OCI-LY7 (cell line): ENCODE data around the gene ATXN7L2. TPM values are rescaled to one million over a fixed set of nuclear protein-coding genes. Genes with fewer than 3 reads are reported as not detected.

Source experiments
- BruUV-seq: library from RNA; stranded (reverse); fragments of 400-500 nt; replicated peaks from 2 replicates; lab custom pipeline; 2021; lab: Mats Ljungman, UMichigan
- CTCF ChIA-PET: fragments of 300-600 bp; sonication (Branson Sonifier 250); formaldehyde crosslinking; loops from one replicate; lab custom pipeline; 2022; ENCODE audit warnings: antibody characterized with exemption; ENCODE audit not compliant: unreplicated experiment; lab: Charles Lee
- POLR2A ChIA-PET: fragments of 300-600 bp; sonication (Branson Sonifier 250); formaldehyde crosslinking; loops from one replicate; lab custom pipeline; 2022; ENCODE audit warnings: antibody characterized with exemption; lab: Charles Lee
- DNase-seq: peaks from one replicate; pipeline ENCODE4 v3.0.0-alpha.2; 2015; ENCODE audit warnings: low spot score
- H2AFZ ChIP-seq: fragments of 200-600 bp; sonication (generic), shearing (Covaris generic); 2 replicates; pipeline ENCODE4 v1.6.1; 2014; ENCODE audit warnings: mild to moderate bottlenecking, antibody characterized with exemption, low read length, moderate library complexity
- H3K27ac ChIP-seq: fragments of 200-600 bp; sonication (generic); 2 replicates; pipeline ENCODE4 v1.5.1; 2014; ENCODE audit warnings: mixed run types, low read depth, mild to moderate bottlenecking, moderate library complexity, low read length, inconsistent platforms; ENCODE audit not compliant: poor library complexity, severe bottlenecking
- H3K36me3 ChIP-seq: fragments of 200-600 bp; sonication (generic); 2 replicates; pipeline ENCODE4 v1.6.1; 2014; ENCODE audit warnings: mild to moderate bottlenecking, antibody characterized with exemption, low read length, moderate library complexity, mixed read lengths; ENCODE audit not compliant: insufficient read depth
- H3K4me1 ChIP-seq: fragments of 200-600 bp; sonication (generic); 2 replicates; pipeline ENCODE4 v1.5.1; 2014; ENCODE audit warnings: mild to moderate bottlenecking, low read length; ENCODE audit not compliant: insufficient read depth, poor library complexity, severe bottlenecking
- H3K4me2 ChIP-seq: fragments of 200-600 bp; sonication (generic); 2 replicates; pipeline ENCODE4 v1.6.1; 2014; ENCODE audit warnings: mild to moderate bottlenecking, low read length
- H3K4me3 ChIP-seq: fragments of 200-600 bp; sonication (generic); 2 replicates; pipeline ENCODE4 v1.5.1; 2014; ENCODE audit warnings: mild to moderate bottlenecking, low read depth, low read length; ENCODE audit not compliant: poor library complexity, severe bottlenecking
- H3K79me2 ChIP-seq: fragments of 200-600 bp; sonication (generic); 2 replicates; pipeline ENCODE4 v1.6.1; 2016; ENCODE audit warnings: low read depth, mild to moderate bottlenecking, low read length, moderate library complexity, mixed read lengths; ENCODE audit not compliant: insufficient read depth
- H3K9me2 ChIP-seq: fragments of 200-600 bp; sonication (generic); 2 replicates; pipeline ENCODE4 v1.6.1; 2016; ENCODE audit warnings: mild to moderate bottlenecking, low read length, mixed read lengths; ENCODE audit not compliant: insufficient read depth
- H3K9me3 ChIP-seq: fragments of 200-600 bp; sonication (generic); 2 replicates; pipeline ENCODE4 v1.6.1; 2014; ENCODE audit warnings: mild to moderate bottlenecking, mixed run types, low read length, mixed read lengths
- H4K20me1 ChIP-seq: fragments of 200-600 bp; sonication (generic); 2 replicates; pipeline ENCODE4 v1.6.1; 2014; ENCODE audit warnings: mild to moderate bottlenecking, antibody characterized with exemption, low read length, moderate library complexity, mixed read lengths; ENCODE audit not compliant: insufficient read depth
- EZH2phosphoT487 ChIP-seq: fragments of 200-600 bp; sonication (generic); IDR thresholded peaks from 2 replicates; pipeline ENCODE4 v1.6.1; 2018; ENCODE audit warnings: low read depth, borderline replicate concordance, mild to moderate bottlenecking, mixed run types, antibody characterized with exemption, low read length, moderate library complexity, mixed read lengths
- intact Hi-C: fragments of 100-400 bp; cut with micrococcal nuclease; formaldehyde crosslinking; loops from one replicate; pipeline ENCODE4 v1.10.0; 2022; ENCODE audit not compliant: unreplicated experiment
- total RNA-seq, 2 experiments: library from RNA; depleted of rRNA in 1 of 2; stranded (reverse); fragments of >200 nt in 1 of 2; shearing (Covaris generic) in 1 of 2; gene quantifications; 2 replicates each; pipeline ENCODE4 v1.2.3, GENCODE V29; 2014 to 2022
- TF ChIP-seq, protein P1 (sequence below): fragments of 200-600 bp; sonication (generic); conservative IDR thresholded peaks from 2 replicates; pipeline ENCODE4 v1.5.1; 2014; ENCODE audit warnings: mild to moderate bottlenecking, antibody characterized with exemption, low read length, moderate library complexity, mixed read lengths

ATXN7L2 gene
- total RNA-seq, 2 experiments from 2014 or later = 6.5 to 8.2 TPM

GRCh38 chr1:109501644-109502363 lies 18.1 kb downstream of the ATXN7L2 start:
- no peaks in the 10 kb centered on the region for H3K9me3 ChIP-seq
- H3K9me2 ChIP-seq = no peaks in the 10 kb centered on the region
- H2AFZ ChIP-seq = no peak overlapping the region
- H3K27ac ChIP-seq = no peak overlapping the region
- H3K4me3 ChIP-seq = no peak overlapping the region
- ChIA-PET CTCF (no interaction called here), POLR2A (no interaction called here)
- H3K4me1 ChIP-seq = no peaks in the 10 kb centered on the region
- no peaks in the 10 kb centered on the region for H3K79me2 ChIP-seq
- DNase-seq = no peak
- no peak for TF ChIP-seq EZH2phosphoT487
- TF ChIP-seq, protein P1, sequence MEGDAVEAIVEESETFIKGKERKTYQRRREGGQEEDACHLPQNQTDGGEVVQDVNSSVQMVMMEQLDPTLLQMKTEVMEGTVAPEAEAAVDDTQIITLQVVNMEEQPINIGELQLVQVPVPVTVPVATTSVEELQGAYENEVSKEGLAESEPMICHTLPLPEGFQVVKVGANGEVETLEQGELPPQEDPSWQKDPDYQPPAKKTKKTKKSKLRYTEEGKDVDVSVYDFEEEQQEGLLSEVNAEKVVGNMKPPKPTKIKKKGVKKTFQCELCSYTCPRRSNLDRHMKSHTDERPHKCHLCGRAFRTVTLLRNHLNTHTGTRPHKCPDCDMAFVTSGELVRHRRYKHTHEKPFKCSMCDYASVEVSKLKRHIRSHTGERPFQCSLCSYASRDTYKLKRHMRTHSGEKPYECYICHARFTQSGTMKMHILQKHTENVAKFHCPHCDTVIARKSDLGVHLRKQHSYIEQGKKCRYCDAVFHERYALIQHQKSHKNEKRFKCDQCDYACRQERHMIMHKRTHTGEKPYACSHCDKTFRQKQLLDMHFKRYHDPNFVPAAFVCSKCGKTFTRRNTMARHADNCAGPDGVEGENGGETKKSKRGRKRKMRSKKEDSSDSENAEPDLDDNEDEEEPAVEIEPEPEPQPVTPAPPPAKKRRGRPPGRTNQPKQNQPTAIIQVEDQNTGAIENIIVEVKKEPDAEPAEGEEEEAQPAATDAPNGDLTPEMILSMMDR = no peak
- BruUV-seq = no TSS peak
- peaks cover 28% of the 10 kb centered on the region; the same call in 1 of the 2 replicates for H3K36me3 ChIP-seq
- intact Hi-C loops = no loop called here
- no peak overlapping the region for H3K4me2 ChIP-seq
- H4K20me1 ChIP-seq = no peaks in the 10 kb centered on the region

DNA sequence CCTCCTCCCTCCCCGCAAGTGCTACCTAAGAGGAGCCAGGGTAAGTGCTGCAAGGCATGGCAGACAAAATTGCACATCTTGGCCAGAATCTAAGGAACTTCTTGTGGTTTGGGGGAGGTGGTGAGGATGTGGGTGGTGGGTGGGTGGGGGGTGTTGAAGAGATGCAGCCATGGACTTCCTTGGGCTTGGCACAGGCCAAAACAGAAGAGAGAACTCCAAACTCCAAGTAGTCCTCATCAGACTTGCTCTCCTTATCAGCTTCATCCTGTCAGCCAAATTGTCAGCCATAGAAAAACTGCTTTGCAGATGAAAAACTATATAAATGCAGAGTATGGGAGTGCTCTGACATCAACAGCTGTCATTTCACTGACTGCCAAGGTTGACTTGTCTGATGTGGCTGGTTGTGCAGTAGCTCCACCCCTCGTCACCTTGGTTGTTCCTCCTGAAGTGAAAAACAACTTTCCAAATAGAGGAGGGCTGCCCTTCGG lies 18.7 kb downstream of the ATXN7L2 start:
- H2AFZ ChIP-seq = no peak overlapping the region
- no peaks in the 10 kb centered on the region for H4K20me1 ChIP-seq
- no peaks in the 10 kb centered on the region for H3K9me2 ChIP-seq
- CTCF ChIA-PET = no interaction called here
- BruUV-seq = no TSS peak
- intact Hi-C loops = no loop called here
- H3K4me3 ChIP-seq = no peak overlapping the region
- no peaks in the 10 kb centered on the region for H3K9me3 ChIP-seq
- no peak overlapping the region for H3K27ac ChIP-seq
- H3K4me2 ChIP-seq = no peak overlapping the region
- TF ChIP-seq, protein P1 = no peak
- TF ChIP-seq EZH2phosphoT487 = no peak
- POLR2A ChIA-PET = no interaction called here
- no peaks in the 10 kb centered on the region for H3K4me1 ChIP-seq
- no peaks in the 10 kb centered on the region for H3K79me2 ChIP-seq
- peaks cover 27% of the 10 kb centered on the region; the same call in 1 of the 2 replicates for H3K36me3 ChIP-seq
- no peak for DNase-seq

DNA sequence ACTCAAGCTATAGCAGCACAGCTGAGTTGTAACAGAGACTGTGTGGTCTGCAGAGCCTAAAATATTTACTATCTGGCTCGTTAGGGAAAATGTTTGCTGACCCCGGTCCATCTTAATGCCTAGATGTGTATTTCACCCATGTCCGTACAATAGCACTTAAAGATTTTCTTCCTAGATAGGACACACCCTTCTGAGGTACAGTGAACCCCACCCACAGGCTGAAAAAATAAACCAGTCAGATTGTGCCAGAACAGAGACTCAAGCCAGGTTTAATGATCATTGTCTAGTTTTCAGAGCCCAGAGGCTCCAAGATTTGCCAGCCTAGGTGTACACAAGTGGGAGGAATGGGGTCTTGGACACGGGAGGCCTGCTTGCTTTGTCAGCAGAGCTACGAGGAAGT lies 20.2 kb downstream of the ATXN7L2 start:
- H3K9me2 ChIP-seq = no peaks in the 10 kb centered on the region
- H3K27ac ChIP-seq = no peak overlapping the region
- H3K4me3 ChIP-seq = no peak overlapping the region
- H3K36me3 ChIP-seq = peaks cover 16% of the 10 kb centered on the region; the same call in 1 of the 2 replicates
- no peak for TF ChIP-seq EZH2phosphoT487
- TF ChIP-seq, protein P1 = no peak
- H3K4me2 ChIP-seq = no peak overlapping the region
- H3K79me2 ChIP-seq = no peaks in the 10 kb centered on the region
- no peaks in the 10 kb centered on the region for H3K9me3 ChIP-seq
- POLR2A ChIA-PET = no interaction called here
- intact Hi-C loops = no loop called here
- no peak overlapping the region for H2AFZ ChIP-seq
- no peaks in the 10 kb centered on the region for H3K4me1 ChIP-seq
- no peaks in the 10 kb centered on the region for H4K20me1 ChIP-seq
- DNase-seq = no peak
- BruUV-seq = no TSS peak
- CTCF ChIA-PET = no interaction called here
